C4-2B (cell line): ENCODE measurements around the gene TNFRSF8.

Source experiments
- CTCF ChIP-seq: fragments of 450-650 bp; conservative IDR thresholded peaks from 2 replicates; pipeline ENCODE4 v1.5.1; 2017; ENCODE audit warnings: mild to moderate bottlenecking
- ZFX ChIP-seq: fragments of 450-650 bp; IDR thresholded peaks from 2 replicates; pipeline ENCODE4 v1.6.1; 2017

DNA sequence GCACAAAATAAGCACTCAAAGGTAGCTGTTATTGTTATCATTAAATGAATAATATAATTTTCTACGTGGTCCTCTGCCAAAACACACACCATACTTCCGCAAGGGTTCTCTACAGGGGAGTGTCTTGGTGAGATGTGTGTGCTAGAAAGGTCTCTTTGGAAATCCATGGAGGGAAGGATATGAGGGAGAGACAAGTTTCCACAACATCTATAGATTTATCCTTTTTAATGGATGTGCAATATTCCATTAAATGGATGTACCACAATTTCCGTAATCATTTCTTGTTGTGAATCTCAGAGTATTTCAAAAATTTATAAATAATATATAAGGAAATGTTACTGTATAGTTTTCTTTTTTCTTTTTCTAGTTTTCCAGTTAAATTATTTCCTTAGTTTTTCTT lies 2.6 kb upstream of the TNFRSF8 start:
- TF ChIP-seq CTCF (no peak), ZFX (no peak)
